ENCODE results near the gene ZNF300. TPM values are rescaled to one million over a fixed set of nuclear protein-coding genes. Genes with fewer than 3 reads are reported as not detected.

The ZNF300 gene
- total RNA-seq: 10 to 100 TPM in 3 of 8 experiments, 1 to 10 TPM in 1, under 1 TPM in 4; 0.05 to 18.3 (median 1.4) TPM

DNA sequence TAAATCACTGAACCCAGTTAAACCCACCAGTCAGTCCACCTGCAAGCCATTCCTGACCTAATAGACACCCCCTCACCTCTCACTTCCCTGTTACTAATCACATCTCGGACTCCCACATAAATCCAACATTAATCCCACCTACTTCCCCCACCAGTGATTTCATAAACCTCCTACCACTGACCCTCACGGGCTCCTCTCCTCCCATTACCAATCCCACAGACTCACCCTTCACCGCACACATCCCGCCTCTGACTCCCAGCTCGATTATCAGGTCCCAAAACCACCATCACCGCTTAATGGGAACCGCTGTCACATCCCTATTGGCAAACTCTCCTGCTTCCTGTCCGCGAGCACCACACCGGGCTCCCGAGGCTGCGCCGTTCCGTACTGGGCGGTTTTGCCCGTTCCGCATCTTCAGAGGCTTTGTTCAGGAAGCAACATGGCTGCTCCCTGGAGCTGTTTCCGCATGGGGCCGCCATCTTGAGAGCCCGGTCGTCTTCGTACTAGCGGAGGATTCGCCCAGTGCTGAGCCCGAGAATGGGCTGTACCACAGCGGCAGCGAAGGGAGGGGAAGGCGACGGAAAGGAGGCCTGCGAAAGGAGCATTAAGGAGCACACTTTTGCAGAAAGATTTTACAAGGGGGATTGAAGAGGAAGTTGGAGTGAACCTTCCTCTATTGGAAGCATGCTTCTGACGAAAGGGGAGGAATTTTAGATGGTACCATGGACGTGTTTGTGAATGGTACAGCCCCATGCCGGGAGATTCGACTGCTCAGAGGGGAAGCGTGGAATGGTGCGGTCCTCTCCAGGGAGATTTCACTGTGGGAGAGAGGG lies at the start of gene ZNF300:
Gene ZNF300, minus strand, starts transcription at position 502 of the 833 bp plus-strand sequence. CDS start 1,825 bp downstream, outside the sequence.
- WGBS, 10 experiments: 1 to 100% (median 45%) methylated on average over 1 to 31 of the region's 36 CpGs
- no peak within 1 kb of the TSS for H3K27ac ChIP-seq
- peak in 5 of 8 experiments; percentile 44 to 100 (median 99) for ATAC-seq (replicated peaks in 6 of 8)
- in situ Hi-C loops (cut with MboI; ENCODE audit: low pct_unique_long_range_greater_than_20kb in 2 of 9, low sequenced_read_pairs in 9 of 9, unreplicated experiment in 9 of 9): no loop called here
- H3K4me1 ChIP-seq (replicated peaks in 1 of 2): no peaks in the 10 kb centered on the region
- H3K4me3 ChIP-seq: peak within 1 kb of the TSS in 2 of 5 donors; percentile 23 to 35

GRCh38 chr5:150948539-150948938 lies 43.8 kb upstream of the ZNF300 start:
- no peak overlapping the region for H3K4me3 ChIP-seq
- H3K4me1 ChIP-seq (replicated peaks in 1 of 2): no peaks in the 10 kb centered on the region
- no peak for ATAC-seq (replicated peaks in 6 of 8)
- 0 to 78% (median 38%) methylated on average over 1 to 2 of the region's 2 CpGs for WGBS, 10 experiments
- no peak overlapping the region for H3K27ac ChIP-seq
- in situ Hi-C loops (cut with MboI; ENCODE audit: low pct_unique_long_range_greater_than_20kb in 2 of 9, low sequenced_read_pairs in 9 of 9, unreplicated experiment in 9 of 9): no loop called here

DNA sequence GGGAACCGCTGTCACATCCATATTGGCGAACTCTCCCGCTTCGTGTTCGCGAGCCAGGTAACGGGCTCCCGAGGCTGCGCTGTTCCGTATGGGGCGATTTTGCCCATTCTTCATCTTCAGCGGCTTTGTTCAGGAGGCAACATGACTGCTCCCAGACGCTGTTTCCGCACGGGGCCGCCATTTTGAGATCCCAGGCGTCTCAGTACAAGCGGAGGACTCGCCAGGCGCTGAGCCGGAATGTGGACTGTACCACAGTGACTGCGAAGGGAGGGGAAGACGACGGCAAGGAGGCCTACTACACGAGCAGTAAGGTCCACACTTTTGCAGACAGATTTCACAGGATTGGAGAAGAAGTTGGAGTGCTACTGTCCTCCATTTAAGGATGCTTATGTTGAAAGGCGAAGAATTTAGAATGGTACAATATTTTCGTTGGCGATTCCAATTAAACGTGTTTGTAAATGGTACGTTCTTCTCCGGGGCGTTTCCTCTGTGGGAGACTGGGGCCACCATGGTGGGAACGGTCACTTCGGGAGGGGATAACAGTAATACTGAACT lies 41.6 kb upstream of the ZNF300 start:
- in situ Hi-C loops (cut with MboI; ENCODE audit: low pct_unique_long_range_greater_than_20kb in 2 of 9, low sequenced_read_pairs in 9 of 9, unreplicated experiment in 9 of 9): no loop called here
- 5 to 92% (median 89%) methylated on average over 3 to 19 of the region's 34 CpGs; no CpG with 5 or more reads in 1 of the 10 experiments for WGBS, 10 experiments
- peak in 2 of 8 experiments; percentile 65 to 99 for ATAC-seq (replicated peaks in 6 of 8)
- no peak overlapping the region for H3K4me3 ChIP-seq
- no peak overlapping the region for H3K27ac ChIP-seq
- no peaks in the 10 kb centered on the region for H3K4me1 ChIP-seq (replicated peaks in 1 of 2)

- 0 to 80% (median 46%) methylated on average over 1 to 4 of the region's 5 CpGs; no CpG with 5 or more reads in 4 of the 10 experiments for WGBS, 10 experiments
- H3K4me3 ChIP-seq: no peak overlapping the region
- in situ Hi-C loops (cut with MboI; ENCODE audit: low pct_unique_long_range_greater_than_20kb in 2 of 9, low sequenced_read_pairs in 9 of 9, unreplicated experiment in 9 of 9): no loop called here
- no peaks in the 10 kb centered on the region for H3K4me1 ChIP-seq (replicated peaks in 1 of 2)
- ATAC-seq (replicated peaks in 6 of 8): peak in 2 of 8 experiments; percentile 20 to 58
- H3K27ac ChIP-seq: no peak overlapping the region
These were observed 41.2 kb upstream of the ZNF300 start for GRCh38 chr5:150945947-150946346.

DNA sequence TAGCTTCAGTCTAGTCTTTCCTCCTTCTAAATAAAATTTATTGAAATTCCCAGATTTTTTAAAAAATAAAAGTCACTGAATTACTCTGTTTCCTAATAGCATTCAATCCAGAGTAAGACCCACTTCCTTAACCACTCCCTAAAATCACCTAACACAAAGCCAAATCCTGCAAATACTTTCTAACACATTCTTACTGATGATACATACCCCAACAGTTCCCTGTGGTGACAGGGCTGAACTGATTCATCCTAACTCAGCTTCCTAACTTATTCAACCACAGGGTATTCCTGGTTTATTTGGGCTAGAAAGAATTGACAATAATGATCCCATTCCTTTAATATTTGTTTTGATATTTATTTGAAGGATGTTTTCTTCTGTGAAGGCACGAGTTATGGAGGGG lies 40.7 kb upstream of the ZNF300 start:
- Histone ChIP-seq H3K4me3 (no peak overlapping the region), H3K27ac (no peak overlapping the region), H3K4me1 (replicated peaks in 1 of 2) (no peaks in the 10 kb centered on the region)
- in situ Hi-C loops (cut with MboI; ENCODE audit: low pct_unique_long_range_greater_than_20kb in 2 of 9, low sequenced_read_pairs in 9 of 9, unreplicated experiment in 9 of 9): no loop called here
- WGBS, 10 experiments: 20 to 86% (median 53%) methylated on average over 1 of the region's 1 CpG; no CpG with 5 or more reads in 3 of the 10 experiments
- ATAC-seq (replicated peaks in 6 of 8): no peak

- in situ Hi-C loops (cut with MboI; ENCODE audit: low pct_unique_long_range_greater_than_20kb in 2 of 9, low sequenced_read_pairs in 9 of 9, unreplicated experiment in 9 of 9): no loop called here
- H3K4me3 ChIP-seq: no peak overlapping the region
- ATAC-seq (replicated peaks in 6 of 8): no peak
- H3K4me1 ChIP-seq (replicated peaks in 1 of 2): no peaks in the 10 kb centered on the region
- no peak overlapping the region for H3K27ac ChIP-seq
These were observed 26.7 kb upstream of the ZNF300 start for GRCh38 chr5:150931368-150931965.

GRCh38 chr5:150918613-150919012 lies 13.8 kb upstream of the ZNF300 start:
- 0 to 86% (median 43%) methylated on average over 1 to 2 of the region's 2 CpGs; no CpG with 5 or more reads in 2 of the 10 experiments for WGBS, 10 experiments
- ATAC-seq (replicated peaks in 6 of 8): peak in 1 of 8 experiments; percentile 72
- H3K27ac ChIP-seq: no peak overlapping the region
- H3K4me3 ChIP-seq: no peak overlapping the region
- in situ Hi-C loops (cut with MboI; ENCODE audit: low pct_unique_long_range_greater_than_20kb in 2 of 9, low sequenced_read_pairs in 9 of 9, unreplicated experiment in 9 of 9): no loop called here
- no peaks in the 10 kb centered on the region for H3K4me1 ChIP-seq (replicated peaks in 1 of 2)

DNA sequence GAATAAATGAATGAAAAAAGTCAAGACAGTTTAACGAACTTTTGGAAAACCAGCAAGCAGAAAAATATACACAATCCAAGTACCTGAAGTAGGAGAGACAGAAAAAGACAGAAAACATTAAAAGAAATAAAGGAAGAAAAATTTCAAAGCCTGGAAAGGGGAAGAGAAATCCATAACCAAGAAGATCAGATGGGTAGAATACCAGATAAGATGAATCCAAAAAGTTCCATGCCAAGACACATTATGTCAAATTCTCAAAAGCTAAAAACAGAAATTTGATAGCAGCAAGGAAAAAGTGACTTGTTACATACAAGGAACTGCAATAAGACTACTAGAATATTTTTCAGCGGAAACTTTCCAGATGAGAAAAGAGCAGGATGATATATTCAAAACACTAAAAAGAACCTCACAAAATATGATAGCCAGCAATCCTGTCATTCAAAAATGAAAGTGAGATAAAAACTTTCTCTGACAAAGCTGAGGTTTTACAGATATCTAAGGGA lies 7.6 kb upstream of the ZNF300 start:
- in situ Hi-C loops (cut with MboI; ENCODE audit: low pct_unique_long_range_greater_than_20kb in 2 of 9, low sequenced_read_pairs in 9 of 9, unreplicated experiment in 9 of 9): no loop called here
- no peak overlapping the region for H3K27ac ChIP-seq
- no peak for ATAC-seq (replicated peaks in 6 of 8)
- no peak overlapping the region for H3K4me3 ChIP-seq
- H3K4me1 ChIP-seq (replicated peaks in 1 of 2): no peaks in the 10 kb centered on the region
- WGBS, 10 experiments: 3 to 92% (median 53%) methylated on average over 1 to 2 of the region's 2 CpGs; no CpG with 5 or more reads in 1 of the 10 experiments

DNA sequence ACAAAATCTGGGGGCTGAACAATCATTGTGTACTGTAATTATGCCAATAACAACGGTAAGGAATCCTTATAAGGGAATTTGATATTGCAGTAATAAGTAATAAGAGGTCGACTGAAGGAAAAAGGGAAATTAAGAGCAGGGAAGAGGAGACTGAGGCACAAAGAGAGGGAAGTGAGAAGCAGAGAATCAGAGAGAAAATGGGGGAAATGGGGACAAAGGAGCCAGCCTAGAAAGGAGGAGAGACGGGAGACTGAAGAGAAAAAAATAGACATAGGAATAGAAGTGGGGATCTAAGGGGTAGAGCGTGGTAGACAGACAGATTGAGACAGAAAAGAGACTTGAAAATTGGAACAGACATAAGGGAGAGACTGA lies 518 bp upstream of the ZNF300 start:
- Histone ChIP-seq H3K4me3 (peak overlapping the region in 1 of 5 donors; percentile 35), H3K27ac (no peak overlapping the region), H3K4me1 (replicated peaks in 1 of 2) (no peaks in the 10 kb centered on the region)
- 8 to 76% (median 27%) methylated on average over 3 to 4 of the region's 4 CpGs; no CpG with 5 or more reads in 1 of the 10 experiments for WGBS, 10 experiments
- no peak for ATAC-seq (replicated peaks in 6 of 8)
- in situ Hi-C loops (cut with MboI; ENCODE audit: low pct_unique_long_range_greater_than_20kb in 2 of 9, low sequenced_read_pairs in 9 of 9, unreplicated experiment in 9 of 9): no loop called here

DNA sequence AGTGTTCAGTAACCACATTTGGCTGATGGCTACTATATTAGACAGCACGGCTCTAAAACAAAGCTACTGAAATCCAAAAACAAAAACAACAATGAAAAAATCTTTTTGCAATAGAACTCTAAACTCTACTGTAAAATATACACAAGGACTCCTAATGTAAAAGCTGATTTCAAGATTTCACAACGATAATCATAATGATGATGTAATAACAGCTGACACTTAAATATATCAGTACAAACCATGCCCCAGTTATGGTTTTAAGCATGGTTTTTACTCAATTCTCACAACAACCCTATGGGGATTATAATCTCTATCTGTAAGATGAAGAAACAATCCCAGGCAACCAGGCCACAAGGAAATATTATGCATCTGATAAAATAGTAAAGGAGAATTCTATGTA lies 3.3 kb downstream of the ZNF300 start:
- Histone ChIP-seq H3K4me1 (replicated peaks in 1 of 2) (no peaks in the 10 kb centered on the region), H3K27ac (no peak overlapping the region), H3K4me3 (no peak overlapping the region)
- 49 to 100% (median 84%) methylated on average over 1 to 2 of the region's 2 CpGs for WGBS, 10 experiments
- ATAC-seq (replicated peaks in 6 of 8): no peak
- in situ Hi-C loops (cut with MboI; ENCODE audit: low pct_unique_long_range_greater_than_20kb in 2 of 9, low sequenced_read_pairs in 9 of 9, unreplicated experiment in 9 of 9): no loop called here

DNA sequence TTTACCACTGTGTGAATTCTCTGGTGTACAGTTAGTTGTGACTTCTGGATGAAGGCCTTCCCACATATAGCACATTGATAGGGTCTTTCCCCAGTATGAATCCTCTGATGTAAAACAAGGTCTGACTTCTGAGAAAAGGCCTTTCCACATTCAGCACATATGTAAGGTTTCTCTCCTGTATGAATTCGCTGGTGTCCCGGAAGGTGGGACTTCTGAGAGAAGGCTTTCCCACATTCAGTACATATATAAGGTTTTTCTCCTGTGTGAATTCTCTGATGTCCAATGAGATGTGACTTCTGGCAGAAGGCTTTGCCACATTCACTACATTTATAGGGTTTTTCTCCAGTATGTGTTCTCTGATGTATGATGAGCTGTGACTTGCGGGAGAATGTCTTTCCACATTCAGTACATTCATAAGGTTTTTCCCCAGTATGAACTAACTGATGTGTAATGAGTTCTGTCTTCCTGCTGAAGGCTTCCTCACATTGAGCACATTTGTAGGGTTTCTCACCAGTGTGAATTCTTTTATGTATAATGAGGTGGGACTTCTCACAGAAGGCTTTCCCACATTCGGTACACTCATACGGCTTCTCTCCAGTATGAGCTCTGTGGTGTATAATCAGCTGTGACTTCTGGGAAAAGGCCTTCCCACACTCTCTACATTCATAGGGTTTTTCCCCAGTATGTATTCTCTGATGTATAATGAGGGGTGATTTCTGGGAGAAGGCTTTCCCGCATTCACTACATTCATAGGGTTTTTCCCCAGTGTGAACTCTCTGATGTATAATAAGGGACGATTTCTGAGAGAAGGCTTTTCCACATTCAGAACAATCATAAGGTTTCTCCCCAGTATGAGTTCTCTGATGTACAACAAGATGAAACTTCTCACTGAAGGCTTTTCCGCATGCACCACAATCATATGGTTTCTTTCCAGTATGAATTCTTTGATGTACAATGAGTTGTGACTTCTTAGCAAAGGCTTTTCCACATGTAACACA lies 9.1 kb downstream of the ZNF300 start:
- Histone ChIP-seq H3K4me1 (replicated peaks in 1 of 2) (no peaks in the 10 kb centered on the region), H3K27ac (no peak overlapping the region), H3K4me3 (no peak overlapping the region)
- in situ Hi-C loops (cut with MboI; ENCODE audit: low pct_unique_long_range_greater_than_20kb in 2 of 9, low sequenced_read_pairs in 9 of 9, unreplicated experiment in 9 of 9): no loop called here
- ATAC-seq (replicated peaks in 6 of 8): no peak
- WGBS, 10 experiments: 25 to 100% (median 84%) methylated on average over 1 to 7 of the region's 8 CpGs

DNA sequence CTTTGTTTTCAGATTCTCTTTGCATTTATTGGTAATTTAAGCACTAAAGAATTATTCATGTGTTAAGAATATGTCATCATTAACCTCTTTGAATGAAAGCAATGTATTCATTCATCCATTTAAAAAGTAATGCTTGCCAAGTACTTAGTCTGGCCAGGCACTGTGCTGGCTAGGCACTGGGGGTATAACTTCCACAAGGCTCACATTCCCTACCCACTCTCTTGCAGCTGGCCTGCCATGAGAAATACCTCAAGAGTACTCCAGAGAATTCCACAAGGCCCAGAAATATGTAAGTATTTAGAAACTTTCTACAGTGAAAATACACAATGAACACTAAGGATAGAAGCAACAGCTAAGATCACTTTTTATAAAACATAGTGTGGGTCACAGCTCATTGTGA lies 25.4 kb downstream of the ZNF300 start:
- Histone ChIP-seq H3K4me3 (no peak overlapping the region), H3K27ac (no peak overlapping the region), H3K4me1 (replicated peaks in 1 of 2) (no peaks in the 10 kb centered on the region)
- in situ Hi-C loops (cut with MboI; ENCODE audit: low pct_unique_long_range_greater_than_20kb in 2 of 9, low sequenced_read_pairs in 9 of 9, unreplicated experiment in 9 of 9): no loop called here
- no peak for ATAC-seq (replicated peaks in 6 of 8)

All from motor neuron (in vitro differentiated cells).